ENCODE data around the gene UGP2. TPM values are rescaled to one million over a fixed set of nuclear protein-coding genes. Genes with fewer than 3 reads are reported as not detected.

UGP2 gene
- polyA plus RNA-seq, 4 donors: 73.8 to 156 (median 112) TPM

DNA sequence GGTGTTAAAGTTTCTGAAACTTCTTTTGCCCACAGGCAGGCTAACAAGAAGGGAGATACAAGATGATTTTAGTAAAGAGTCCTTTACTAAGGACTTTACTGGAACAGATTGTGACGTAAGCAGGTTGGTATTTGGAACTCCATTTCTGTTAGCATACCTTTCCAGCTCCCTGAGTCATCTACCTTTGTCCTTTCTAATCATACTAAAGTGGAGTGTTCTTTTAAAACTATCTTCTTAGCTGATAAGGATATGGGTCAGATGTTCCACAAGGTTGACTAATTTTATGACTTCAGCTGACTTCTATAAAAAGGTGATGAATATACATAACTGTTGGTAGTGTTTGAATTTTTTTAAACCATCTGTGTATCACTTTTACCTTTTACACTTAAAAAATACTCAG is 21.1 kb downstream of the UGP2 start:
- peak; percentile 80 for FAIRE-seq
- peak; percentile 84 to 93 for DNase-seq
- Histone ChIP-seq H3K27ac (ENCODE audit: low read depth in 1 of 3, low read length in 2 of 3) (peak overlapping the region in 2 of 3 donors; percentile 20 to 72), H3K36me3 (ENCODE audit: control insufficient read depth in 3 of 3, insufficient read depth in 2 of 3, low read depth in 1 of 3, low read length in 3 of 3) (peaks cover 3 to 9% (median 8%) of the 10 kb centered on the region in 3 donors), H3K4me1 (ENCODE audit: control insufficient read depth in 3 of 3, insufficient read depth in 2 of 3, low read depth in 1 of 3, low read length in 2 of 3) (peaks cover 0 to 5% (median 0%) of the 10 kb centered on the region in 3 donors), H3K4me3 (ENCODE audit: low read depth in 1 of 3, low read length in 3 of 3) (no peak overlapping the region), H3K9me3 (ENCODE audit: control insufficient read depth in 2 of 2, insufficient read depth in 1 of 2, low read depth in 1 of 2, low read length in 1 of 2) (no peaks in the 10 kb centered on the region), H3K27me3 (ENCODE audit: control insufficient read depth in 3 of 3, insufficient read depth in 3 of 3, low read length in 3 of 3) (no peaks in the 10 kb centered on the region)
- 12 to 70% (median 53%) methylated on average over 1 of the region's 1 CpG for WGBS, 3 donors

DNA sequence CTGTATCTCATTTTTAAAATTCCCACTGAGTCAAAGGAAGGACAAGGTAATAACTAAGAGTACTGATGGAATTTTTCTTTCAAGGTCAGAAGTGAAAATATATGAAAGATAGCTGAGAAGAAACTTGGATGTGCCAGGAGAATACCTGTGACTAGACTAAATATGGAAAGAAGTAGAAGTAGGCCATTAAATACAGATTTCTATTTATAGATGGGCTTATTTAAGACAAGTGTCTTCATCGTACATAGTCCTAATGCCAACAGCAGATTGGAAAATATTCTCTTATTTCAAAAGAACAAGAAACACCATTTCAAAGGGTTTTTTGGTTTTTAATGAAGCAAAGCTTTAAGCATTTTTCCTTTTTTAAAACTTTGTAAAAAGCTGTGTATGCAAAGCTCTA is 22.0 kb downstream of the UGP2 start:
- peaks cover 0 to 12% (median 5%) of the 10 kb centered on the region in 3 donors for H3K36me3 ChIP-seq (ENCODE audit: control insufficient read depth in 3 of 3, insufficient read depth in 2 of 3, low read depth in 1 of 3, low read length in 3 of 3)
- DNase-seq (no peak), FAIRE-seq (no peak)
- H3K4me3 ChIP-seq (ENCODE audit: low read depth in 1 of 3, low read length in 3 of 3): no peak overlapping the region
- H3K4me1 ChIP-seq (ENCODE audit: control insufficient read depth in 3 of 3, insufficient read depth in 2 of 3, low read depth in 1 of 3, low read length in 2 of 3): peaks cover 0 to 5% (median 0%) of the 10 kb centered on the region in 3 donors
- H3K27ac ChIP-seq (ENCODE audit: low read depth in 1 of 3, low read length in 2 of 3): no peak overlapping the region
- H3K27me3 ChIP-seq (ENCODE audit: control insufficient read depth in 3 of 3, insufficient read depth in 3 of 3, low read length in 3 of 3): no peaks in the 10 kb centered on the region
- no peaks in the 10 kb centered on the region for H3K9me3 ChIP-seq (ENCODE audit: control insufficient read depth in 2 of 2, insufficient read depth in 1 of 2, low read depth in 1 of 2, low read length in 1 of 2)
- WGBS, 3 donors: 85 to 100% (median 89%) methylated on average over 1 of the region's 1 CpG

DNA sequence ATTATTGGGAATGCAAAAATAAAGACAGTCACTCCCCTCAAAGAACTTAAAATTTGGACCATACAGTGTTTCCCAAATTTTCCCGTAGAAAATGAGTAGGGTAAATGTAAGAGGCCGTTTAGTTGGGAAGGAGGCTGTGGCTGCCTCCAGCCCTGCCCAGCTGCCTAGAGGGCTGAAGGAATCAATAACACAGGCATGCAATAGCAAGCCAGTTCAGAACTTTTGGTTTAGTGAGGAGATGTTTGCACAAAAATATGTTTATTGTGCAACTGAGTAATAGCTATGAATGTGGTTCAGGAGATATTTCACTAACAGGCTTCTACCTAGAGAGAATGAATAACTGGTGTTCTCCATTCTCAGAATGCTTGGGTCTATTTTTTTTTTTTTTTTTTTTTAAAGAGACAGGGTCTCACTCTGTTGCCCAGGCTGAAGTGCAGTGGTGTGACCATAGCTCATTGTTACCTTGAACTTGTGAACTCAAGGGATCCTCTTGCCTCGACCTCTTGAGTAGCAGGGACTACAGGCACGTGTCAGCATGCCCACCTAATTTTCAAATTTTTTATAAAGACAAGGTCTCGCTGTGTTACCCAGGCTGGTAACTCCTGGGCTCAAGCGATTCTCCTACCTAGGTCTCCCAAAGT is 23.6 kb downstream of the UGP2 start:
- Histone ChIP-seq H3K9me3 (ENCODE audit: control insufficient read depth in 2 of 2, insufficient read depth in 1 of 2, low read depth in 1 of 2, low read length in 1 of 2) (no peaks in the 10 kb centered on the region), H3K4me3 (ENCODE audit: low read depth in 1 of 3, low read length in 3 of 3) (no peak overlapping the region), H3K27ac (ENCODE audit: low read depth in 1 of 3, low read length in 2 of 3) (no peak overlapping the region), H3K27me3 (ENCODE audit: control insufficient read depth in 3 of 3, insufficient read depth in 3 of 3, low read length in 3 of 3) (no peaks in the 10 kb centered on the region), H3K4me1 (ENCODE audit: control insufficient read depth in 3 of 3, insufficient read depth in 2 of 3, low read depth in 1 of 3, low read length in 2 of 3) (peaks cover 0 to 5% (median 0%) of the 10 kb centered on the region in 3 donors), H3K36me3 (ENCODE audit: control insufficient read depth in 3 of 3, insufficient read depth in 2 of 3, low read depth in 1 of 3, low read length in 3 of 3) (peaks cover 0 to 9% (median 0%) of the 10 kb centered on the region in 3 donors)
- FAIRE-seq: no peak
- no peak for DNase-seq
- 86 to 96% (median 92%) methylated on average over 6 of the region's 6 CpGs for WGBS, 3 donors

DNA sequence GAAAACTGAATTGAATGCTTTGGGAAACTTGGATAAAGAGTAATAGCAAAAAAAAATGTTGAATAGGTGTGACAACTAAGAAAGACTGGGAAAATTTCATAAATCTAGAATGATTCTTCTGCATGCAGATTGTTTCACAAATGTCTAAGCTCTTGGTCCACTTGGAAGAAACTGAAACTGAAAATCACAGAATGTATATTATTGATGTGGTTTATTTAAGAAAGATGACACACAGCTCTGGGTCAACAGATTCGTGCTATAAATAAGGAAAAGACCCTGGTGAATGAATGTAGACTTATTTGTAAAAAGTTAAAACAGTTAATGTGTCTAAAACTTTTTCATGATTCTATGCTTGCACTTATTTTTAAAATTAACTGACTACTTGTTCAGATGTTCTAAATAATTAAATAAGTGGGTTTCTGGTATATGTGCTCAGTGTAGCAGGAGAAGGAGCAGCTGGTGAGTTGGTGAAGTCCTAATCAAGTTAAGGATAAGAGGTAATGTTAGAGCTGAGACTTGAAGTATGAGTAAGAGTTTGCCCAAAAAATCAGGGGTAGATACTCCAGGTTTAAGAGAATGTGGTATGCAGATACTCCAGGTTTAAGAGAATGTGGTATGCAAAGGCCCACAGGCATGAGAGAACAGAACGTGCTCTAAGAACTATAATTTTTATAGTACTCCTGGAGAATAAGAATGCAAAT is 24.5 kb downstream of the UGP2 start:
- WGBS, 3 donors: 62 to 83% (median 78%) methylated on average over 2 of the region's 2 CpGs
- DNase-seq: no peak
- Histone ChIP-seq H3K36me3 (ENCODE audit: control insufficient read depth in 3 of 3, insufficient read depth in 2 of 3, low read depth in 1 of 3, low read length in 3 of 3) (peaks cover 0 to 7% (median 0%) of the 10 kb centered on the region in 3 donors), H3K4me1 (ENCODE audit: control insufficient read depth in 3 of 3, insufficient read depth in 2 of 3, low read depth in 1 of 3, low read length in 2 of 3) (peaks cover 0 to 5% (median 0%) of the 10 kb centered on the region in 3 donors), H3K27me3 (ENCODE audit: control insufficient read depth in 3 of 3, insufficient read depth in 3 of 3, low read length in 3 of 3) (no peaks in the 10 kb centered on the region), H3K4me3 (ENCODE audit: low read depth in 1 of 3, low read length in 3 of 3) (no peak overlapping the region), H3K9me3 (ENCODE audit: control insufficient read depth in 2 of 2, insufficient read depth in 1 of 2, low read depth in 1 of 2, low read length in 1 of 2) (no peaks in the 10 kb centered on the region), H3K27ac (ENCODE audit: low read depth in 1 of 3, low read length in 2 of 3) (no peak overlapping the region)
- no peak for FAIRE-seq

DNA sequence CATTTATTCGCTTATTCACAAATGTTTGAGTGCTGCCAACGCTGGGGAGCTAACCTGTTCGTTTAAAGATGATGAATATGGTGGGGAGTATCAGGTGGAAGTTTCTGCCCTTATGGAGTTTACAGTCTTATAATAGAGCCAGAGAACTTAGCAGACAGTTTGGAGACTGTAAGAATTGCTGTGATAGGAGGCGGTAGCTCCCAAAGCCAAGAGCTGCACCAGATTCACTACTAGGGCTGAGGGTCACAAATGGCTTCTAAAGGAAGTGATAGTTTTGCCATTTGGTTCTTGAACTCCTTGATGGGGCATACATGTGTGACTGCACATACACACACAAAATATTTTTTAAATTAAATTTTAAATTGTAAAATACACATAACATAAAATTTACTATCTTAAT is 29.0 kb downstream of the UGP2 start:
- Histone ChIP-seq H3K27ac (ENCODE audit: low read depth in 1 of 3, low read length in 2 of 3) (no peak overlapping the region), H3K9me3 (ENCODE audit: control insufficient read depth in 2 of 2, insufficient read depth in 1 of 2, low read depth in 1 of 2, low read length in 1 of 2) (peaks cover 0 to 14% of the 10 kb centered on the region in 2 donors), H3K4me3 (ENCODE audit: low read depth in 1 of 3, low read length in 3 of 3) (no peak overlapping the region), H3K27me3 (ENCODE audit: control insufficient read depth in 3 of 3, insufficient read depth in 3 of 3, low read length in 3 of 3) (no peaks in the 10 kb centered on the region), H3K36me3 (ENCODE audit: control insufficient read depth in 3 of 3, insufficient read depth in 2 of 3, low read depth in 1 of 3, low read length in 3 of 3) (peaks cover 0 to 15% (median 9%) of the 10 kb centered on the region in 3 donors), H3K4me1 (ENCODE audit: control insufficient read depth in 3 of 3, insufficient read depth in 2 of 3, low read depth in 1 of 3, low read length in 2 of 3) (no peaks in the 10 kb centered on the region)
- DNase-seq (no peak), FAIRE-seq (no peak)
- WGBS, 3 donors: 96 to 97% (median 96%) methylated on average over 4 of the region's 4 CpGs

DNA sequence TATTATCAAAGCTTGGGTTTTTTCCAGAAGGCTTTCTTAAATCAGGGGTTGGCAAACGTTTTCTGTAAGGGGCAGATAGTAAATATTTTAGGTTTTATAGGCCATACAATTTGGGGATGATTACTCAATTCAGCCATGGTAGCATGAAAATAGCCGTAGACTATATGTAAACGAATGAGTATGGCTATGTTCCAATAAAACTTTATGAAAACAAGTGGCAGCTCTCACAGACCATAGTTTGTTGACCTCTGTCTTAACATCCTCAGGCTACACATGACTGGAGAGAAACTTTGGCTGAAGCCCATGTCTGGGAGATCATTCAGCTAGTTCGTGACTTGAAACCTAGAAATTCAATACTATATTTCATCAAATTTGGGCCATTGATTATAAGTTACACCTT is 30.2 kb downstream of the UGP2 start:
- WGBS, 3 donors: 76 to 81% (median 77%) methylated on average over 4 of the region's 4 CpGs
- H3K36me3 ChIP-seq (ENCODE audit: control insufficient read depth in 3 of 3, insufficient read depth in 2 of 3, low read depth in 1 of 3, low read length in 3 of 3): peaks cover 0 to 15% (median 9%) of the 10 kb centered on the region in 3 donors
- FAIRE-seq: no peak

DNA sequence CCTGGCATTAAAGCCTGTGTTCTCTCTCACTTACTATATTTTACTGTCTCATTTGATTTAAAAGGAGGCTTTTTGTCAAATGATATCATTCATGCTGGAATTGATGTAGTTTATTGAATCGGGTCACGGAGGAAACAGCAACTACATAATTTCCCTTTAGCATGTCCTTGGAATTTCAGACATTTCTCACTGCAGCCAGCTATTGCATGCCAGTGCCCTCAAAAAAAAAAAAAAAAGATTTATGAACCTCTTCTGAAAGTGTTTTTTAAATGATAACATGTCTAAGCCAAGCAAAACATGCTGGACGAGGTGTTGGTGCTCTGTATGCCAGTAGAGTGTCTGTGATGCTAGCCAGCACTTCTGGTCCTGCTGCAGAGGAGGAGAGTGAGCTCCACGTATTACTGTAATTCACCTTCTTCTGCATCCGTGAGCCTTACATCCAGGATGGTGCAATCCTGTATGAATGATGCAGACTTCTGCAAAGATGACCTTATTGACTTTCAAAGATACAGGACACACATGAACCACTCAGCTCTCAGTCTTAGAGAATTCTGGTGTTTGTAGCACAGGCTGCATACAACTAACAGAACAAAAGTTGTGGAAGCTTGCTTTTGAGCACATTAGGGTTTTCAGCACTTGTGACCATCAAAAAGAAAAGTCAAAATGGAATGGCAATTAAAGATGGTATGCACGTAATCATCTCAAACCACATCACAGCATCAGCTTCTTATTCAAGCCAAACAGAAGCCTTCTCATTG is 31.1 kb downstream of the UGP2 start:
- 80 to 95% (median 87%) methylated on average over 6 of the region's 6 CpGs for WGBS, 3 donors
- FAIRE-seq (no peak), DNase-seq (no peak)
- Histone ChIP-seq H3K27ac (ENCODE audit: low read depth in 1 of 3, low read length in 2 of 3) (no peak overlapping the region), H3K4me3 (ENCODE audit: low read depth in 1 of 3, low read length in 3 of 3) (no peak overlapping the region), H3K27me3 (ENCODE audit: control insufficient read depth in 3 of 3, insufficient read depth in 3 of 3, low read length in 3 of 3) (no peaks in the 10 kb centered on the region), H3K9me3 (ENCODE audit: control insufficient read depth in 2 of 2, insufficient read depth in 1 of 2, low read depth in 1 of 2, low read length in 1 of 2) (peaks cover 0 to 14% of the 10 kb centered on the region in 2 donors), H3K36me3 (ENCODE audit: control insufficient read depth in 3 of 3, insufficient read depth in 2 of 3, low read depth in 1 of 3, low read length in 3 of 3) (peaks cover 0 to 17% (median 9%) of the 10 kb centered on the region in 3 donors), H3K4me1 (ENCODE audit: control insufficient read depth in 3 of 3, insufficient read depth in 2 of 3, low read depth in 1 of 3, low read length in 2 of 3) (no peaks in the 10 kb centered on the region)

More for the DNA sequence above, 30.2 kb downstream of the UGP2 start:
- no peak overlapping the region for H3K4me3 ChIP-seq (ENCODE audit: low read depth in 1 of 3, low read length in 3 of 3)
- H3K27ac ChIP-seq (ENCODE audit: low read depth in 1 of 3, low read length in 2 of 3): no peak overlapping the region
- H3K4me1 ChIP-seq (ENCODE audit: control insufficient read depth in 3 of 3, insufficient read depth in 2 of 3, low read depth in 1 of 3, low read length in 2 of 3): no peaks in the 10 kb centered on the region
- peaks cover 0 to 14% of the 10 kb centered on the region in 2 donors for H3K9me3 ChIP-seq (ENCODE audit: control insufficient read depth in 2 of 2, insufficient read depth in 1 of 2, low read depth in 1 of 2, low read length in 1 of 2)
- no peak for DNase-seq
- no peaks in the 10 kb centered on the region for H3K27me3 ChIP-seq (ENCODE audit: control insufficient read depth in 3 of 3, insufficient read depth in 3 of 3, low read length in 3 of 3)
